GM12892 (cell line): Measurements from ENCODE around the gene PYHIN1.

Experiments
- POLR2A ChIP-seq: IDR thresholded peaks from 2 replicates; pipeline ENCODE4 v1.6.1; 2011; ENCODE audit warnings: low read depth, low read length, control low read depth
- POLR2AphosphoS5 ChIP-seq: IDR thresholded peaks from 2 replicates; pipeline ENCODE4 v1.6.1; 2011; ENCODE audit warnings: low read depth, low read length, control low read depth

GRCh38 chr1:158931055-158931737 lies at the start of gene PYHIN1:
- TF ChIP-seq POLR2A, result no peak
- TF ChIP-seq POLR2AphosphoS5, result no peak
